H9 (cell line): ENCODE data around the gene STMN1. TPM values are rescaled to one million over a fixed set of nuclear protein-coding genes. Genes with fewer than 3 reads are reported as not detected.

Source experiments
- DNase-seq: peaks from one replicate; pipeline ENCODE4 v3.0.0-alpha.2; 2017
- H2AFZ ChIP-seq: one replicate; pipeline ENCODE4 v1.6.1; 2013; ENCODE audit warnings: mild to moderate bottlenecking, low read length, control low read depth, moderate library complexity
- H2AK5ac ChIP-seq: 2 replicates; pipeline ENCODE4 v1.6.1; 2013; ENCODE audit warnings: low read length, control low read depth, mixed read lengths; ENCODE audit not compliant: insufficient read length
- H2BK120ac ChIP-seq: one replicate; pipeline ENCODE4 v1.6.1; 2013; ENCODE audit warnings: low read depth, mild to moderate bottlenecking, low read length, control low read depth, inconsistent platforms; ENCODE audit not compliant: poor library complexity, severe bottlenecking
- H2BK12ac ChIP-seq: 2 replicates; pipeline ENCODE4 v1.6.1; 2013; ENCODE audit warnings: low read length, control low read depth, mixed read lengths, low read depth; ENCODE audit not compliant: insufficient read length
- H2BK15ac ChIP-seq: 2 replicates; pipeline ENCODE4 v1.6.1; 2013; ENCODE audit warnings: low read depth, low read length, control low read depth
- H2BK20ac ChIP-seq: one replicate; pipeline ENCODE4 v1.6.1; 2013; ENCODE audit warnings: low read depth, mild to moderate bottlenecking, low read length, control low read depth, inconsistent platforms; ENCODE audit not compliant: poor library complexity, severe bottlenecking
- H2BK5ac ChIP-seq: 2 replicates; pipeline ENCODE4 v1.6.1; 2013; ENCODE audit warnings: low read length, control low read depth, mixed read lengths; ENCODE audit not compliant: insufficient read length
- H3K14ac ChIP-seq: 2 replicates; pipeline ENCODE4 v1.6.1; 2013; ENCODE audit warnings: low read length, control low read depth; ENCODE audit not compliant: insufficient read depth
- H3K18ac ChIP-seq: 2 replicates; pipeline ENCODE4 v1.6.1; 2013; ENCODE audit warnings: low read depth, mild to moderate bottlenecking, mixed read lengths, low read length, control low read depth; ENCODE audit not compliant: insufficient read length
- H3K23ac ChIP-seq: 2 replicates; pipeline ENCODE4 v1.6.1; 2013; ENCODE audit warnings: low read length, control low read depth, mixed read lengths, low read depth; ENCODE audit not compliant: insufficient read length
- H3K23me2 ChIP-seq: 2 replicates; pipeline ENCODE4 v1.6.1; 2013; ENCODE audit warnings: low read depth, mild to moderate bottlenecking, mixed read lengths, low read length, control low read depth; ENCODE audit not compliant: insufficient read length, poor library complexity, severe bottlenecking
- H3K27ac ChIP-seq: 2 replicates; pipeline ENCODE4 v1.5.1; 2013; ENCODE audit warnings: low read length, control low read depth, mixed read lengths, low read depth; ENCODE audit not compliant: insufficient read length
- H3K27me3 ChIP-seq: 2 replicates; pipeline ENCODE4 v1.6.1; 2013; ENCODE audit warnings: low read length, control low read depth, inconsistent platforms; ENCODE audit not compliant: insufficient read depth
- H3K4ac ChIP-seq: 2 replicates; pipeline ENCODE4 v1.6.1; 2013; ENCODE audit warnings: low read depth, mild to moderate bottlenecking, control low read depth, inconsistent platforms, low read length, moderate library complexity
- H3K4me1 ChIP-seq: 2 replicates; pipeline ENCODE4 v1.6.1; 2013; ENCODE audit warnings: low read length, control low read depth, inconsistent platforms; ENCODE audit not compliant: insufficient read depth
- H3K4me2 ChIP-seq: 2 replicates; pipeline ENCODE4 v1.6.1; 2013; ENCODE audit warnings: low read length, control low read depth, mixed read lengths; ENCODE audit not compliant: insufficient read length, insufficient read depth
- H3K56ac ChIP-seq: 2 replicates; pipeline ENCODE4 v1.6.1; 2013; ENCODE audit warnings: low read depth, mild to moderate bottlenecking, mixed read lengths, low read length, control low read depth; ENCODE audit not compliant: insufficient read length
- H3K79me1 ChIP-seq: 2 replicates; pipeline ENCODE4 v1.6.1; 2013; ENCODE audit warnings: low read depth, mild to moderate bottlenecking, moderate library complexity, low read length, control low read depth, inconsistent platforms; ENCODE audit not compliant: insufficient read depth, poor library complexity, severe bottlenecking
- H3K79me2 ChIP-seq: 2 replicates; pipeline ENCODE4 v1.6.1; 2013; ENCODE audit warnings: low read length, control low read depth, inconsistent platforms; ENCODE audit not compliant: insufficient read depth
- H3K9ac ChIP-seq: 2 replicates; pipeline ENCODE4 v1.6.1; 2013; ENCODE audit warnings: low read length, control low read depth, mixed read lengths; ENCODE audit not compliant: insufficient read length; ENCODE audit errors: extremely low read depth
- H3K9me3 ChIP-seq: one replicate; pipeline ENCODE4 v1.6.1; 2013; ENCODE audit warnings: low read depth, low read length, inconsistent platforms; ENCODE audit not compliant: control insufficient read depth
- H3T11ph ChIP-seq: one replicate; pipeline ENCODE4 v1.6.1; 2013; ENCODE audit warnings: mild to moderate bottlenecking, low read length, control low read depth, inconsistent platforms
- H4K20me1 ChIP-seq: one replicate; pipeline ENCODE4 v1.6.1; 2013; ENCODE audit not compliant: control insufficient read depth, insufficient read length, insufficient read depth
- H4K5ac ChIP-seq: 2 replicates; pipeline ENCODE4 v1.6.1; 2013; ENCODE audit warnings: low read depth, mild to moderate bottlenecking, mixed read lengths, low read length, control low read depth; ENCODE audit not compliant: insufficient read length
- H4K8ac ChIP-seq: replicated peaks from 2 replicates; pipeline ENCODE4 v1.6.1; 2013; ENCODE audit warnings: low read length, control low read depth, mixed read lengths, low read depth; ENCODE audit not compliant: insufficient read length
- H4K91ac ChIP-seq: 2 replicates; pipeline ENCODE4 v1.6.1; 2013; ENCODE audit warnings: low read depth, mild to moderate bottlenecking, moderate library complexity, mixed read lengths, low read length, control low read depth; ENCODE audit not compliant: insufficient read length
- H3K27ac Mint-ChIP-seq, 3 experiments: 2 replicates in 2 of 3; 3 replicates in 1 of 3; pipeline ENCODE4 v1.8.0; 2020 to 2021; ENCODE audit warnings: mixed read lengths in 3 of 3, mild to moderate bottlenecking in 1 of 3, moderate library complexity in 1 of 3
- H3K27me3 Mint-ChIP-seq: 2 replicates; pipeline ENCODE4 v1.8.0; 2021; ENCODE audit warnings: low read depth, mild to moderate bottlenecking, moderate library complexity, mixed read lengths
- H3K36me3 Mint-ChIP-seq, 3 experiments: 2 replicates in 2 of 3; 3 replicates in 1 of 3; pipeline ENCODE4 v1.8.0; 2020 to 2021; ENCODE audit warnings: low read depth in 3 of 3, mixed read lengths in 3 of 3; ENCODE audit not compliant: insufficient read depth in 1 of 3
- H3K4me1 Mint-ChIP-seq, 2 experiments: 2 replicates each; pipeline ENCODE4 v1.8.0; 2020; ENCODE audit warnings: mixed read lengths in 2 of 2
- H3K4me3 Mint-ChIP-seq, 2 experiments: 2 replicates in 1 of 2; 3 replicates in 1 of 2; pipeline ENCODE4 v1.8.0; 2020 to 2021; ENCODE audit warnings: mild to moderate bottlenecking in 2 of 2, mixed read lengths in 2 of 2, moderate library complexity in 1 of 2
- H3K9me3 Mint-ChIP-seq, 2 experiments: 2 replicates in 1 of 2; 3 replicates in 1 of 2; pipeline ENCODE4 v1.8.0; 2020; ENCODE audit warnings: mild to moderate bottlenecking in 2 of 2, mixed read lengths in 2 of 2, moderate library complexity in 1 of 2
- CTCF ChIP-seq: fragments of 200-600 bp; sonication (generic); conservative IDR thresholded peaks from 3 replicates; pipeline ENCODE4 v1.8.0; 2021; ENCODE audit warnings: antibody characterized with exemption, mild to moderate bottlenecking
- WGBS: extraction: QIAGEN DNeasy Blood & Tissue Kit; methylation state at CpG from one replicate; pipeline ENCODE4 v1.1.7; 2013; ENCODE audit warnings: missing lambda C conversion rate, low lambda C conversion rate, mixed read lengths; ENCODE audit not compliant: insufficient read length; ENCODE audit errors: extremely low coverage; 5-methylcytosine and 5-hydroxymethylcytosine counted together
- total RNA-seq: library from RNA; stranded (reverse); gene quantifications from 2 replicates; pipeline ENCODE4 v1.2.1, GENCODE V29; 2021

STMN1 gene
- total RNA-seq, 1 experiment from 2014 or later: 500 TPM

- Histone ChIP-seq H3K27me3 (no peaks in the 10 kb centered on the region), H3K14ac (no peak overlapping the region), H3K9ac (no peak overlapping the region), H2BK12ac (no peak overlapping the region), H3K79me2 (peaks cover 19% of the 10 kb centered on the region; the same call in 1 of the 2 replicates), H3K27ac (no peak overlapping the region), H2AFZ (no peak overlapping the region), H3K23ac (no peak overlapping the region), H3K56ac (no peak overlapping the region), H3K18ac (no peak overlapping the region), H2BK5ac (no peak overlapping the region), H3T11ph (no peak overlapping the region), H3K4me2 (no peak overlapping the region), H3K4me1 (no peaks in the 10 kb centered on the region), H3K9me3 (no peaks in the 10 kb centered on the region), H3K79me1 (peaks cover 3% of the 10 kb centered on the region), H3K23me2 (peaks cover 4% of the 10 kb centered on the region), H2BK120ac (no peak overlapping the region), H4K91ac (no peak overlapping the region), H2BK15ac (no peak overlapping the region), H4K8ac (no peak overlapping the region), H4K20me1 (no peaks in the 10 kb centered on the region), H4K5ac (no peak overlapping the region), H2AK5ac (no peak overlapping the region), H2BK20ac (no peak overlapping the region), H3K4ac (no peak overlapping the region)
- Mint-ChIP-seq H3K27me3 (peaks cover 4% of the 10 kb centered on the region; the same call in 1 of the 2 replicates), H3K36me3 (peaks cover 41 to 64% (median 58%) of the 10 kb centered on the region in 3 experiments), H3K4me1 (peaks cover 47 to 56% of the 10 kb centered on the region in 2 experiments), H3K9me3 (peaks cover 0 to 2% of the 10 kb centered on the region in 2 experiments; a peak in 2 of 5 replicates), H3K27ac (peak overlapping the region; percentile 28 to 57 (median 50); a peak in 1 of 7 replicates), H3K4me3 (no peak overlapping the region)
- DNase-seq: no peak
- no CpG with 5 or more reads among the region's 3 CpGs for WGBS
- TF ChIP-seq CTCF: no peak
These were observed 3.8 kb downstream of the STMN1 start for GRCh38 chr1:25902462-25902861.
